LNCaP clone FGC (cell line): ENCODE results near the gene ABCA2.

Experiments used
- DNase-seq: peaks from one replicate; pipeline ENCODE4 v3.0.0-alpha.2; 2011; ENCODE audit warnings: low read depth
- H3K4me3 ChIP-seq: 2 replicates; pipeline ENCODE4 v1.5.1; 2011; ENCODE audit warnings: mild to moderate bottlenecking, low read depth, low read length, control low read depth
- CTCF ChIP-seq: IDR thresholded peaks from 2 replicates; pipeline ENCODE4 v1.5.1; 2012; ENCODE audit warnings: mild to moderate bottlenecking; ENCODE audit not compliant: control insufficient read depth, insufficient read depth; ENCODE audit errors: extremely low read depth

Gene ABCA2

GRCh38 chr9:136995772-136996311 lies 32.2 kb downstream of the ABCA2 start:
- no peak for TF ChIP-seq CTCF
- H3K4me3 ChIP-seq, result no peak overlapping the region
- no peak for DNase-seq

GRCh38 chr9:136995362-136995761 lies 32.7 kb downstream of the ABCA2 start:
- no peak overlapping the region for H3K4me3 ChIP-seq
- no peak for TF ChIP-seq CTCF
- no peak for DNase-seq

GRCh38 chr9:136994888-136995230 lies 33.2 kb downstream of the ABCA2 start:
- DNase-seq, result no peak
- H3K4me3 ChIP-seq, result no peak overlapping the region
- no peak for TF ChIP-seq CTCF

GRCh38 chr9:136994180-136994887 lies 33.7 kb downstream of the ABCA2 start:
- no peak for DNase-seq
- no peak overlapping the region for H3K4me3 ChIP-seq
- TF ChIP-seq CTCF, result no peak

GRCh38 chr9:136992819-136993369 lies 35.1 kb downstream of the ABCA2 start:
- TF ChIP-seq CTCF, result no peak
- peak overlapping the region; percentile 92 for H3K4me3 ChIP-seq
- DNase-seq, result no peak

GRCh38 chr9:136991993-136992818 lies 35.8 kb downstream of the ABCA2 start, which contains the start of gene PAXX:
Gene PAXX (plus strand): TSS chr9:136992422. CDS start chr9:136992444, 22 bp downstream.
- no peak for TF ChIP-seq CTCF
- peak within 1 kb of the TSS; percentile 92 for H3K4me3 ChIP-seq
- peak; percentile 52 for DNase-seq
